IMR-90 (cell line): ENCODE data around the gene ENOX1. TPM values are rescaled to one million over a fixed set of nuclear protein-coding genes. Genes with fewer than 3 reads are reported as not detected.

Experiments
- ATAC-seq: fragments of 200-7000 bp; cut with Tn5 transposase; 2 replicates; pipeline ENCODE4 v1.9.1; 2020; ENCODE audit warnings: low read depth, mild to moderate bottlenecking, moderate library complexity
- BruUV-seq: library from RNA; stranded (reverse); fragments of 400-500 nt; replicated peaks from 2 replicates; lab custom pipeline; 2021; lab: Mats Ljungman, UMichigan
- CTCF ChIA-PET: fragments of 300-600 bp; formaldehyde crosslinking; extraction: SDS; loops from one replicate; lab custom pipeline; 2021; ENCODE audit warnings: antibody characterized with exemption; lab: Yijun Ruan, JAX
- POLR2A ChIA-PET: fragments of 300-600 bp; sonication (Branson Sonifier 250); formaldehyde crosslinking; loops from one replicate; lab custom pipeline; 2022; ENCODE audit warnings: antibody characterized with exemption; ENCODE audit not compliant: unreplicated experiment; lab: Charles Lee
- DNase-seq: peaks from one replicate; pipeline ENCODE4 v3.0.0; 2013
- H2AFZ ChIP-seq: replicated peaks from 2 replicates; pipeline ENCODE3; 2013; ENCODE audit warnings: low read length, mild to moderate bottlenecking; ENCODE audit not compliant: poor library complexity
- H2AK5ac ChIP-seq: 2 replicates; pipeline ENCODE4 v1.6.1; 2013; ENCODE audit warnings: low read depth, low read length, inconsistent platforms
- H2AK9ac ChIP-seq: replicated peaks from 2 replicates; pipeline ENCODE3; 2013; ENCODE audit warnings: mild to moderate bottlenecking, low read depth, low read length, moderate library complexity; ENCODE audit not compliant: poor library complexity
- H2BK120ac ChIP-seq: 2 replicates; pipeline ENCODE4 v1.6.1; 2013; ENCODE audit warnings: low read depth, low read length, inconsistent platforms
- H2BK15ac ChIP-seq: 3 replicates; pipeline ENCODE4 v1.6.1; 2013; ENCODE audit warnings: low read depth, low read length, inconsistent platforms
- H2BK20ac ChIP-seq: 2 replicates; pipeline ENCODE4 v1.6.1; 2013; ENCODE audit warnings: low read depth, mild to moderate bottlenecking, inconsistent platforms, low read length, moderate library complexity
- H2BK5ac ChIP-seq: 2 replicates; pipeline ENCODE4 v1.6.1; 2013; ENCODE audit warnings: mild to moderate bottlenecking, low read depth, low read length, inconsistent platforms; ENCODE audit not compliant: poor library complexity, severe bottlenecking
- H3K14ac ChIP-seq: replicated peaks from 2 replicates; pipeline ENCODE4 v1.6.1; 2013; ENCODE audit warnings: low read depth, low read length, inconsistent platforms
- H3K18ac ChIP-seq: 2 replicates; pipeline ENCODE4 v1.6.1; 2013; ENCODE audit warnings: low read depth, low read length, control low read depth
- H3K23ac ChIP-seq: 2 replicates; pipeline ENCODE4 v1.6.1; 2013; ENCODE audit warnings: low read depth, low read length, inconsistent platforms
- H3K27ac ChIP-seq: 2 replicates; pipeline ENCODE4 v1.5.1; 2013; ENCODE audit warnings: mild to moderate bottlenecking, control low read depth, low read length; ENCODE audit not compliant: insufficient read depth
- H3K27me3 ChIP-seq: 2 replicates; pipeline ENCODE4 v1.6.1; 2013; ENCODE audit warnings: low read length; ENCODE audit not compliant: control insufficient read depth, insufficient read depth
- H3K36me3 ChIP-seq: 2 replicates; pipeline ENCODE4 v1.6.1; 2013; ENCODE audit warnings: low read length, mixed read lengths; ENCODE audit not compliant: control insufficient read depth, insufficient read depth
- H3K4ac ChIP-seq: 2 replicates; pipeline ENCODE4 v1.6.1; 2013; ENCODE audit warnings: low read depth, low read length, inconsistent platforms
- H3K4me1 ChIP-seq: 2 replicates; pipeline ENCODE4 v1.6.1; 2013; ENCODE audit warnings: low read length, mixed read lengths; ENCODE audit not compliant: control insufficient read depth, insufficient read depth
- H3K4me2 ChIP-seq: 2 replicates; pipeline ENCODE4 v1.6.1; 2013; ENCODE audit warnings: low read depth, mild to moderate bottlenecking, control low read depth, low read length, moderate library complexity
- H3K4me3 ChIP-seq: 2 replicates; pipeline ENCODE4 v1.5.1; 2013; ENCODE audit warnings: low read depth, mild to moderate bottlenecking, control low read depth, low read length, moderate library complexity; ENCODE audit not compliant: insufficient read depth
- H3K56ac ChIP-seq: 2 replicates; pipeline ENCODE4 v1.6.1; 2013; ENCODE audit warnings: low read length, inconsistent platforms; ENCODE audit not compliant: insufficient read depth; ENCODE audit errors: extremely low read depth
- H3K79me1 ChIP-seq, 2 experiments: 2 replicates each; pipeline ENCODE4 v1.6.1; 2013; ENCODE audit warnings: low read length in 2 of 2, inconsistent platforms in 1 of 2, low read depth in 1 of 2
- H3K9ac ChIP-seq: 2 replicates; pipeline ENCODE4 v1.6.1; 2013; ENCODE audit warnings: low read depth, low read length, control low read depth
- H3K9me1 ChIP-seq: 2 replicates; pipeline ENCODE4 v1.6.1; 2013; ENCODE audit warnings: low read length, inconsistent platforms; ENCODE audit not compliant: insufficient read depth
- H3K9me3 ChIP-seq: 2 replicates; pipeline ENCODE4 v1.6.1; 2013; ENCODE audit warnings: low read length; ENCODE audit not compliant: control insufficient read depth, insufficient read depth
- H4K20me1 ChIP-seq: 2 replicates; pipeline ENCODE4 v1.6.1; 2013; ENCODE audit warnings: low read length, inconsistent platforms; ENCODE audit not compliant: insufficient read depth
- H4K5ac ChIP-seq: 2 replicates; pipeline ENCODE4 v1.6.1; 2013; ENCODE audit warnings: mild to moderate bottlenecking, low read depth, low read length, control low read depth
- H4K8ac ChIP-seq, 2 experiments: 2 replicates each; pipeline ENCODE4 v1.6.1; 2013; ENCODE audit warnings: low read depth in 2 of 2, low read length in 2 of 2, control low read depth in 1 of 2, inconsistent platforms in 1 of 2
- H4K91ac ChIP-seq: 2 replicates; pipeline ENCODE4 v1.6.1; 2013; ENCODE audit warnings: low read depth, low read length, inconsistent platforms; ENCODE audit not compliant: insufficient read depth
- BHLHE40 ChIP-seq: fragments of 150-350 bp; IDR thresholded peaks from 2 replicates; pipeline ENCODE4 v1.6.1; 2016; ENCODE audit warnings: mild to moderate bottlenecking, low read depth, low read length
- MAFK ChIP-seq: IDR thresholded peaks from 2 replicates; pipeline ENCODE4 v1.6.1; 2012; ENCODE audit warnings: low read depth, low read length, improper control_type of control experiment
- MAZ ChIP-seq: IDR thresholded peaks from 2 replicates; pipeline ENCODE4 v1.6.1; 2012; ENCODE audit warnings: low read depth, mild to moderate bottlenecking, low read length, improper control_type of control experiment, moderate library complexity, borderline replicate concordance
- MXI1 ChIP-seq: IDR thresholded peaks from 2 replicates; pipeline ENCODE4 v1.6.1; 2012; ENCODE audit warnings: low read depth, mild to moderate bottlenecking, low read length, moderate library complexity, borderline replicate concordance
- POLR2A ChIP-seq: IDR thresholded peaks from 2 replicates; pipeline ENCODE4 v1.6.1; 2012; ENCODE audit warnings: mild to moderate bottlenecking, low read depth, low read length
- RCOR1 ChIP-seq: IDR thresholded peaks from 2 replicates; pipeline ENCODE4 v1.6.1; 2012; ENCODE audit warnings: mild to moderate bottlenecking, low read length, improper control_type of control experiment; ENCODE audit not compliant: insufficient replicate concordance
- RFX5 ChIP-seq: IDR thresholded peaks from 2 replicates; pipeline ENCODE4 v1.8.0; 2012; ENCODE audit warnings: low read depth, mild to moderate bottlenecking, low read length, moderate library complexity
- SMC3 ChIP-seq: fragments of 150-350 bp; IDR thresholded peaks from 2 replicates; pipeline ENCODE4 v1.6.1; 2016; ENCODE audit warnings: low read depth, mild to moderate bottlenecking, antibody characterized with exemption, low read length, moderate library complexity
- WGBS, 2 experiments: methylation state at CpG; one replicate each; pipeline versions ENCODE4 v1.1.5 to v1.1.7; 2013; ENCODE audit warnings: missing lambda C conversion rate in 2 of 2; ENCODE audit not compliant: insufficient read length in 1 of 2; ENCODE audit errors: extremely low coverage in 2 of 2; 5-methylcytosine and 5-hydroxymethylcytosine counted together
- dilution Hi-C: fragments of 300-500 bp; cut with HindIII; formaldehyde crosslinking; loops from one replicate; pipeline ENCODE4 v1.14.3; 2018; ENCODE audit warnings: low sequenced_read_pairs; ENCODE audit not compliant: unreplicated experiment
- in situ Hi-C: fragments of 300-500 bp; cut with MboI; formaldehyde crosslinking; loops from 3 replicates; pipeline ENCODE4 v1.14.3; 2019; ENCODE audit warnings: low sequenced_read_pairs, inconsistent platforms, mixed read lengths
- intact Hi-C: fragments of 100-400 bp; cut with micrococcal nuclease; formaldehyde crosslinking; loops from 2 replicates; pipeline ENCODE4 v1.10.0; 2022
- polyA plus RNA-seq, 3 experiments: library from polyadenylated mRNA; depleted of rRNA; stranded (reverse); fragments of >200 nt; gene quantifications; 2 replicates each; pipeline ENCODE4 v1.2.3, GENCODE V29; 2012; ENCODE audit warnings: low replicate concordance in 1 of 3
- total RNA-seq: library from RNA; depleted of rRNA; stranded (reverse); fragments of >200 nt; gene quantifications from 2 replicates; pipeline ENCODE4 v1.2.3, GENCODE V29; 2012
- TF ChIP-seq, protein P1 (sequence below): fragments of 150-350 bp; IDR thresholded peaks from 2 replicates; pipeline ENCODE4 v1.6.1; 2017; ENCODE audit warnings: mild to moderate bottlenecking, antibody characterized with exemption, low read length, low read depth
- TF ChIP-seq, protein P2 (sequence below): fragments of 150-350 bp; IDR thresholded peaks from 2 replicates; pipeline ENCODE4 v1.6.1; 2016; ENCODE audit warnings: low read depth, mild to moderate bottlenecking, low read length, moderate library complexity, borderline replicate concordance

Gene ENOX1
- total and polyA plus RNA-seq, 2 of the 4 experiments (the other 2 are of a cell fraction), result 0.99 to 1.3 TPM

DNA sequence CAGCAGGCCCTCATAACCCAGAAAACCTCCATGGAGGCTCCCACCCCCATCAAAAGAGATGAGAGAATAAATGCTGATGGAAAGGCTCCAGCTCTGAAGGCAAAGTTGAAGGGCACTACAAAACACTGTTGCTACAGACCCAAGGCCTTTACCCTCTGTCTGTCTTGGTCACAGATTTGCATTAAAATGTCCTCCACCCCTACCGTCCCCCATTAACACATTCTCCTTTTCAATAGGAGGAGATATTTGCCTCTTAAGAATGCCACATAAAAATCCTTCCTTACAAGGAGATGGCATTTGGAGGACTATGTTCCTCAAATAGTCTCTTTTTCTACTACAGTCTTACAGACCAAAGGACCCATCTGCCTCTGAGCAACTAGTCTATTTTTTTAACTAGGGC lies 361.5 kb downstream of the ENOX1 start:
- POLR2A ChIA-PET, result no interaction called here
- Histone ChIP-seq H2BK120ac (no peak overlapping the region), H3K18ac (no peak overlapping the region), H2AFZ (no peak overlapping the region), H3K23ac (no peak overlapping the region), H3K9me3 (peaks cover 3% of the 10 kb centered on the region; the same call in 1 of the 2 replicates), H3K9me1 (no peaks in the 10 kb centered on the region), H3K27me3 (peaks cover 2% of the 10 kb centered on the region; the same call in 1 of the 2 replicates), H4K8ac (no peak overlapping the region), H3K4ac (no peak overlapping the region), H4K20me1 (no peaks in the 10 kb centered on the region), H2BK5ac (no peak overlapping the region), H4K91ac (no peak overlapping the region), H2AK9ac (no peak overlapping the region), H3K4me2 (no peak overlapping the region), H3K56ac (no peak overlapping the region), H2AK5ac (no peak overlapping the region), H2BK20ac (no peak overlapping the region), H4K5ac (no peak overlapping the region), H3K79me1 (no peaks in the 10 kb centered on the region), H3K9ac (no peak overlapping the region), H3K4me3 (no peak overlapping the region), H3K14ac (no peak overlapping the region), H2BK15ac (no peak overlapping the region), H3K27ac (no peak overlapping the region), H3K4me1 (no peaks in the 10 kb centered on the region; the same call in 1 of the 2 replicates), H3K36me3 (no peaks in the 10 kb centered on the region)
- in situ Hi-C loops, result no loop called here
- TF ChIP-seq MAZ (no peak), SMC3 (no peak), RCOR1 (no peak), MXI1 (no peak), RFX5 (no peak), BHLHE40 (no peak), POLR2A (no peak), MAFK (no peak)
- TF ChIP-seq, protein P1, sequence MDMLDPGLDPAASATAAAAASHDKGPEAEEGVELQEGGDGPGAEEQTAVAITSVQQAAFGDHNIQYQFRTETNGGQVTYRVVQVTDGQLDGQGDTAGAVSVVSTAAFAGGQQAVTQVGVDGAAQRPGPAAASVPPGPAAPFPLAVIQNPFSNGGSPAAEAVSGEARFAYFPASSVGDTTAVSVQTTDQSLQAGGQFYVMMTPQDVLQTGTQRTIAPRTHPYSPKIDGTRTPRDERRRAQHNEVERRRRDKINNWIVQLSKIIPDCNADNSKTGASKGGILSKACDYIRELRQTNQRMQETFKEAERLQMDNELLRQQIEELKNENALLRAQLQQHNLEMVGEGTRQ, result no peak
- TF ChIP-seq, protein P2, sequence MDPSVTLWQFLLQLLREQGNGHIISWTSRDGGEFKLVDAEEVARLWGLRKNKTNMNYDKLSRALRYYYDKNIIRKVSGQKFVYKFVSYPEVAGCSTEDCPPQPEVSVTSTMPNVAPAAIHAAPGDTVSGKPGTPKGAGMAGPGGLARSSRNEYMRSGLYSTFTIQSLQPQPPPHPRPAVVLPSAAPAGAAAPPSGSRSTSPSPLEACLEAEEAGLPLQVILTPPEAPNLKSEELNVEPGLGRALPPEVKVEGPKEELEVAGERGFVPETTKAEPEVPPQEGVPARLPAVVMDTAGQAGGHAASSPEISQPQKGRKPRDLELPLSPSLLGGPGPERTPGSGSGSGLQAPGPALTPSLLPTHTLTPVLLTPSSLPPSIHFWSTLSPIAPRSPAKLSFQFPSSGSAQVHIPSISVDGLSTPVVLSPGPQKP, result no peak
- no CpG with 5 or more reads among the region's 1 CpG for WGBS, 2 experiments
- CTCF ChIA-PET, result interaction anchor here (1.5 kb wide), 1 partner anchor 13 kb away, joined by 3 read pairs; no protein-coding TSS in a partner anchor
- no TSS peak for BruUV-seq
- ATAC-seq (no peak), DNase-seq (no peak)
- intact Hi-C loops, result no loop called here
- dilution Hi-C loops, result no loop called here
